ENCODE results near the gene HDHD2. TPM values are rescaled to one million over a fixed set of nuclear protein-coding genes. Genes with fewer than 3 reads are reported as not detected.

HDHD2 gene
- total RNA-seq, 1 experiment from 2014 or later = 24.4 TPM

DNA sequence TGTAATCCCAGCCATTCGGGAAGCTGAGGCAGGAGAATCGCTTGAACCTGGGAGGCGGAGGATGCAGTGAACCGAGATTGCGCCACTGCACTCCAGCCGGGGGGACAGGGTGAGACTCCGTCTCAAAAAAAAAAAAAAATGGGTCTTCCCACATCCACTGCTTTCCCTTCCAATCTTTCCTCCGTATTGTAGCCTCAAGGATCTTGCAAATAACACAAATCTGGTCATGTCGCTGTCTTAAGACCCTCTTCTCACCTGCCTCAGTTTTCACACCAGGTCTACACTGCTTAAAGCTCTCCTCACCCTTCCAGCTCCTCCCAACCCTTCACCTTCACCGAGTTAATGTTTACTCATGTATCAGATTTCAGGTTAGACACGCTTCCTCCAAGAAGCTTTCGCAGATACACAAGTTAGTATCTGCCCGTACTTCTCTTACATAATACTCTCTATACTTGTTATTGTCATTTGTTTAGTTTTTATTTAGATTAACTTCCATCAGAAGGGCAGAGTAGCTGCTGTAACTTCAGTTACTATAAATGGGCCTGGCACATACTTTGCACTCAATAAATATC is 24.3 kb upstream of the HDHD2 start:
- TF ChIP-seq, protein P1, sequence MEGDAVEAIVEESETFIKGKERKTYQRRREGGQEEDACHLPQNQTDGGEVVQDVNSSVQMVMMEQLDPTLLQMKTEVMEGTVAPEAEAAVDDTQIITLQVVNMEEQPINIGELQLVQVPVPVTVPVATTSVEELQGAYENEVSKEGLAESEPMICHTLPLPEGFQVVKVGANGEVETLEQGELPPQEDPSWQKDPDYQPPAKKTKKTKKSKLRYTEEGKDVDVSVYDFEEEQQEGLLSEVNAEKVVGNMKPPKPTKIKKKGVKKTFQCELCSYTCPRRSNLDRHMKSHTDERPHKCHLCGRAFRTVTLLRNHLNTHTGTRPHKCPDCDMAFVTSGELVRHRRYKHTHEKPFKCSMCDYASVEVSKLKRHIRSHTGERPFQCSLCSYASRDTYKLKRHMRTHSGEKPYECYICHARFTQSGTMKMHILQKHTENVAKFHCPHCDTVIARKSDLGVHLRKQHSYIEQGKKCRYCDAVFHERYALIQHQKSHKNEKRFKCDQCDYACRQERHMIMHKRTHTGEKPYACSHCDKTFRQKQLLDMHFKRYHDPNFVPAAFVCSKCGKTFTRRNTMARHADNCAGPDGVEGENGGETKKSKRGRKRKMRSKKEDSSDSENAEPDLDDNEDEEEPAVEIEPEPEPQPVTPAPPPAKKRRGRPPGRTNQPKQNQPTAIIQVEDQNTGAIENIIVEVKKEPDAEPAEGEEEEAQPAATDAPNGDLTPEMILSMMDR (conservative IDR thresholded peaks at IDR 0.05) = no peak
- no peak for TF ChIP-seq EZH2 (IDR thresholded peaks at IDR 0.05; ENCODE audit: low read depth)
- Histone ChIP-seq H2AFZ (peak overlapping the region; percentile 99), H3K36me3 (ENCODE audit: low read depth) (0 out of 2 replicates have a peak, but pooled peaks cover 11% of the 10 kb centered on the region), H3K4me1 (replicated peaks; ENCODE audit: insufficient read depth) (peaks cover 14% of the 10 kb centered on the region), H3K9me2 (ENCODE audit: insufficient read depth) (no peaks in the 10 kb centered on the region), H3F3A (ENCODE audit: insufficient read depth, low read depth) (peaks cover 9% of the 10 kb centered on the region), H3K4me2 (peak overlapping the region; percentile 99), H3K9me3 (ENCODE audit: insufficient read depth, low read depth) (no peaks in the 10 kb centered on the region), H3K79me2 (ENCODE audit: low read depth) (peaks cover 64% of the 10 kb centered on the region), H3K27me3 (ENCODE audit: insufficient read depth, low read depth) (no peaks in the 10 kb centered on the region), H3K4me3 (peak overlapping the region; percentile 94), H4K20me1 (ENCODE audit: insufficient read depth) (peaks cover 4% of the 10 kb centered on the region; the same call in 1 of the 2 replicates), H3K27ac (peak overlapping the region; percentile 74)
- ChIA-PET POLR2A (ENCODE audit: unreplicated experiment) (no interaction called here), CTCF (interaction anchor here (0.7 kb wide), 1 partner anchor 29 kb away, joined by 3 read pairs; no protein-coding TSS in a partner anchor)
- intact Hi-C loops (cut with micrococcal nuclease; ENCODE audit: unreplicated experiment) = no loop called here
- BruUV-seq (replicated peaks) = no TSS peak
- DNase-seq = peak in 1 of 2 experiments; percentile 83

DNA sequence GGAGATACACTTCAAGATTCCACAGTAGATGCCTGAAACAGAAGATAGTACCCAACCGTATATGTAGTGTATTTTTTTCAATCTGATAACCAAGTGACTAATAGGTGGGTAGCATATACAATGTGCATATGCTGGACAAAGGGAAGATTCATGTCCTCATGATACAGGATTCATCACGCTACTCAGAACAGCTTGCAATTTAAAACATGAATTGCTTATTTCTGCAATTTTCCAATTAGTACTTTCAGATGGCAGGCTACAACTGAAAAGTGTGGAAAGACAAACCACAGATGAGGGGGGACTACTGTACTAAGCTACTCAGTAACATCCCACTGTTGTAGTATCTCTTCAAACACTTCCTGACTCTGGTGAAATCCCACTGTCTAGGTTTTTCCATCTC is 22.2 kb upstream of the HDHD2 start:
- no peak for TF ChIP-seq EZH2 (IDR thresholded peaks at IDR 0.05; ENCODE audit: low read depth)
- TF ChIP-seq, protein P1 (conservative IDR thresholded peaks at IDR 0.05) = no peak
- POLR2A ChIA-PET (ENCODE audit: unreplicated experiment) = no interaction called here
- intact Hi-C loops (cut with micrococcal nuclease; ENCODE audit: unreplicated experiment) = no loop called here
- Histone ChIP-seq H3K9me3 (ENCODE audit: insufficient read depth, low read depth) (no peaks in the 10 kb centered on the region), H3F3A (ENCODE audit: insufficient read depth, low read depth) (peaks cover 9% of the 10 kb centered on the region), H3K27ac (no peak overlapping the region), H3K9me2 (ENCODE audit: insufficient read depth) (no peaks in the 10 kb centered on the region), H3K4me3 (no peak overlapping the region), H3K4me1 (replicated peaks; ENCODE audit: insufficient read depth) (peaks cover 14% of the 10 kb centered on the region), H2AFZ (no peak overlapping the region), H3K36me3 (ENCODE audit: low read depth) (peaks cover 15% of the 10 kb centered on the region; the same call in 1 of the 2 replicates), H4K20me1 (ENCODE audit: insufficient read depth) (peaks cover 18% of the 10 kb centered on the region), H3K27me3 (ENCODE audit: insufficient read depth, low read depth) (no peaks in the 10 kb centered on the region), H3K4me2 (no peak overlapping the region), H3K79me2 (ENCODE audit: low read depth) (peaks cover 80% of the 10 kb centered on the region)
- BruUV-seq (replicated peaks) = no TSS peak
- DNase-seq = no peak
- CTCF ChIA-PET = no interaction called here

DNA sequence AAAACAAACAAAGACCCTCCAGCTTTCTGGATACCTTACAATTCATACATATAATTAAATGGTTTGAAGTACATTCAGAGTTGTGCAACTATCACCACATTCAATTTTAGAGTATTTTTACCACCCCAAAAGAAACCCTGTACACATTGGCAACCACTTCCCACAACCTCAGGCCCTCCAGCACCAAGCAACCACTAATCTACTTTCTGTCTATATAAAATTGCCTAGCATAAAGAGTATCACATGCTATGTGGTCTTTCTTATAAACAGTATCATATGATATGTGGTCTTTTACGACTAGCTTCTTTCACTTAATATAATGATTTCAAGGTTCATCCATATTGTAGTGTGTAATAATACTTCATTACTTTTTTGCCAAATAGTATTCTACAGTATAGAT is 18.6 kb upstream of the HDHD2 start:
- peaks cover 7% of the 10 kb centered on the region; the same call in 1 of the 2 replicates for H3K4me1 ChIP-seq (replicated peaks; ENCODE audit: insufficient read depth)
- no peaks in the 10 kb centered on the region for H3K9me3 ChIP-seq (ENCODE audit: insufficient read depth, low read depth)
- no peak overlapping the region for H3K27ac ChIP-seq
- H3K9me2 ChIP-seq (ENCODE audit: insufficient read depth) = no peaks in the 10 kb centered on the region
- peaks cover 85% of the 10 kb centered on the region for H3K79me2 ChIP-seq (ENCODE audit: low read depth)
- ChIA-PET CTCF (no interaction called here), POLR2A (ENCODE audit: unreplicated experiment) (no interaction called here)
- TF ChIP-seq, protein P1 (conservative IDR thresholded peaks at IDR 0.05) = no peak
- no peak for TF ChIP-seq EZH2 (IDR thresholded peaks at IDR 0.05; ENCODE audit: low read depth)
- H2AFZ ChIP-seq = no peak overlapping the region
- intact Hi-C loops (cut with micrococcal nuclease; ENCODE audit: unreplicated experiment) = no loop called here
- H3K27me3 ChIP-seq (ENCODE audit: insufficient read depth, low read depth) = no peaks in the 10 kb centered on the region
- BruUV-seq (replicated peaks) = no TSS peak
- H3K4me3 ChIP-seq = no peak overlapping the region
- peaks cover 20% of the 10 kb centered on the region for H3K36me3 ChIP-seq (ENCODE audit: low read depth)
- no peak overlapping the region for H3K4me2 ChIP-seq
- peaks cover 34% of the 10 kb centered on the region for H4K20me1 ChIP-seq (ENCODE audit: insufficient read depth)
- no peaks in the 10 kb centered on the region; the same call in 1 of the 2 replicates for H3F3A ChIP-seq (ENCODE audit: insufficient read depth, low read depth)
- no peak for DNase-seq

All from PC-9 (cell line).